ENCODE measurements around the gene ELP5. TPM values are rescaled to one million over a fixed set of nuclear protein-coding genes. Genes with fewer than 3 reads are reported as not detected.

ELP5 gene
- total and polyA plus RNA-seq, 2 donors (not counting 1 experiment from before 2014, with no cell fraction given) = 48.0 to 69.9 TPM

GRCh38 chr17:7295230-7296180, 43.5 kb downstream of the ELP5 start:
- Mint-ChIP-seq H3K9me3 (ENCODE audit: insufficient read depth) (no peaks in the 10 kb centered on the region), H3K4me1 (peaks cover 22% of the 10 kb centered on the region), H3K27me3 (peaks cover 35% of the 10 kb centered on the region), H3K4me3 (peak overlapping the region; percentile 83), H3K27ac (no peak overlapping the region)
- Histone ChIP-seq H3K27me3 (replicated peaks in 1 of 4; ENCODE audit: control extremely low read depth in 1 of 4, control insufficient read depth in 3 of 4, insufficient read depth in 4 of 4, low read length in 3 of 4) (peaks cover 0 to 53% (median 14%) of the 10 kb centered on the region in 4 experiments), H3K36me3 (replicated peaks in 1 of 2; ENCODE audit: control extremely low read depth in 1 of 2, control insufficient read depth in 1 of 2, extremely low read depth in 1 of 2, insufficient read depth in 2 of 2, low read length in 1 of 2) (no peaks in the 10 kb centered on the region), H3K27ac (ENCODE audit: low read length in 2 of 2) (no peak overlapping the region), H4K20me1 (ENCODE audit: control insufficient read depth, insufficient read depth, low read length, poor library complexity, severe bottlenecking) (no peaks in the 10 kb centered on the region), H3K4me1 (ENCODE audit: control insufficient read depth in 2 of 2, insufficient read depth in 2 of 2, low read length in 2 of 2) (peaks cover 28 to 30% of the 10 kb centered on the region in 2 donors), H3K4me2 (replicated peaks; ENCODE audit: low read depth, low read length, poor library complexity, severe bottlenecking) (peak overlapping the region; percentile 92), H3K79me2 (ENCODE audit: control insufficient read depth, insufficient read depth, low read length) (no peaks in the 10 kb centered on the region), H3K4me3 (ENCODE audit: control extremely low read depth in 1 of 5, extremely low read depth in 1 of 5, insufficient read depth in 1 of 5, low read depth in 2 of 5, low read length in 4 of 5) (peak overlapping the region in 3 of 5 experiments; percentile 41 to 54 (median 43)), H3K9ac (ENCODE audit: low read length) (peak overlapping the region; percentile 58), H3K9me3 (ENCODE audit: control extremely low read depth in 1 of 3, control insufficient read depth in 2 of 3, insufficient read depth in 1 of 3, low read length in 2 of 3) (peaks cover 0 to 7% (median 0%) of the 10 kb centered on the region in 3 donors), H2AFZ (ENCODE audit: insufficient read depth, low read depth, low read length, poor library complexity, severe bottlenecking) (peak overlapping the region; percentile 32)
- POLR2A ChIA-PET = interaction anchor here (0.6 to 1.8 kb wide), 5 partner anchors 13 to 257 kb away, joined by 3 to 7 read pairs (median 6); partner anchors contain the start of gene NEURL4
- ATAC-seq (ENCODE audit: low read depth) = no peak
- TF ChIP-seq EZH2 (IDR thresholded peaks at IDR 0.05; ENCODE audit: borderline replicate concordance, insufficient read depth, low read depth, low read length, poor library complexity, severe bottlenecking) = no peak
- TF ChIP-seq, protein P1, sequence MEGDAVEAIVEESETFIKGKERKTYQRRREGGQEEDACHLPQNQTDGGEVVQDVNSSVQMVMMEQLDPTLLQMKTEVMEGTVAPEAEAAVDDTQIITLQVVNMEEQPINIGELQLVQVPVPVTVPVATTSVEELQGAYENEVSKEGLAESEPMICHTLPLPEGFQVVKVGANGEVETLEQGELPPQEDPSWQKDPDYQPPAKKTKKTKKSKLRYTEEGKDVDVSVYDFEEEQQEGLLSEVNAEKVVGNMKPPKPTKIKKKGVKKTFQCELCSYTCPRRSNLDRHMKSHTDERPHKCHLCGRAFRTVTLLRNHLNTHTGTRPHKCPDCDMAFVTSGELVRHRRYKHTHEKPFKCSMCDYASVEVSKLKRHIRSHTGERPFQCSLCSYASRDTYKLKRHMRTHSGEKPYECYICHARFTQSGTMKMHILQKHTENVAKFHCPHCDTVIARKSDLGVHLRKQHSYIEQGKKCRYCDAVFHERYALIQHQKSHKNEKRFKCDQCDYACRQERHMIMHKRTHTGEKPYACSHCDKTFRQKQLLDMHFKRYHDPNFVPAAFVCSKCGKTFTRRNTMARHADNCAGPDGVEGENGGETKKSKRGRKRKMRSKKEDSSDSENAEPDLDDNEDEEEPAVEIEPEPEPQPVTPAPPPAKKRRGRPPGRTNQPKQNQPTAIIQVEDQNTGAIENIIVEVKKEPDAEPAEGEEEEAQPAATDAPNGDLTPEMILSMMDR (IDR thresholded peaks at IDR 0.05) = no peak
- CTCF ChIA-PET = interaction anchor here (0.7 to 4.7 kb wide), 32 partner anchors 10 to 645 kb away, joined by 3 to 115 read pairs (median 5); partner anchors contain the start of genes ACADVL, ACAP1, CTDNEP1 and DLG4
- DNase-seq = peak; percentile 43
- intact Hi-C loops (cut with micrococcal nuclease) = loop anchor here (1.0 to 10.0 kb wide), 4 partner anchors 15 to 243 kb away; no protein-coding TSS in a partner anchor
- 55% methylated on average over 33 of the region's 42 CpGs for WGBS (ENCODE audit: insufficient coverage)

Measured in B cell (primary cell).